ENCODE results near the gene SLC28A2.
"Not testable (repeated sequence)": the region's sequence is repeated elsewhere in the genome, so short reads cannot be mapped to it uniquely, and the experiment has no call there.

SLC28A2 gene

GRCh38 chr15:45265506-45265905 is 13.5 kb downstream of the SLC28A2 start:
- DNase-seq, result no peak

GRCh38 chr15:45268135-45268534 is 16.1 kb downstream of the SLC28A2 start:
- DNase-seq, result no peak

GRCh38 chr15:45274636-45275380 is 22.8 kb downstream of the SLC28A2 start:
- no peak for DNase-seq

- DNase-seq, result peak; percentile 2
Observed at GRCh38 chr15:45276831-45277230, 24.8 kb downstream of the SLC28A2 start.

- DNase-seq, result peak; percentile 92
Observed at GRCh38 chr15:45279024-45279698, 27.1 kb downstream of the SLC28A2 start.

- no peak for DNase-seq
Observed at GRCh38 chr15:45285413-45285812, 33.4 kb downstream of the SLC28A2 start.

GRCh38 chr15:45287390-45287956 is 35.4 kb downstream of the SLC28A2 start:
- DNase-seq, result no peak

GRCh38 chr15:45288947-45289346 is 36.9 kb downstream of the SLC28A2 start:
- no peak for DNase-seq

- DNase-seq, result no peak
Observed at GRCh38 chr15:45291822-45292582, 40.0 kb downstream of the SLC28A2 start.

- DNase-seq, result not testable (repeated sequence)
Observed at GRCh38 chr15:45293326-45293725, 41.3 kb downstream of the SLC28A2 start.

GRCh38 chr15:45298964-45299378 is 46.9 kb downstream of the SLC28A2 start:
- not testable (repeated sequence) for DNase-seq

GRCh38 chr15:45304711-45305110 is 52.7 kb downstream of the SLC28A2 start:
- no peak for DNase-seq

- DNase-seq, result no peak
Observed at GRCh38 chr15:45306105-45306504, 54.1 kb downstream of the SLC28A2 start.

- no peak for DNase-seq
Observed at GRCh38 chr15:45307230-45307924, 55.3 kb downstream of the SLC28A2 start.

GRCh38 chr15:45314117-45314516 is 62.1 kb downstream of the SLC28A2 start:
- DNase-seq, result not testable (repeated sequence)

GRCh38 chr15:45314960-45315359 is 62.9 kb downstream of the SLC28A2 start:
- DNase-seq, result no peak

GRCh38 chr15:45319472-45320214 is 67.6 kb downstream of the SLC28A2 start:
- no peak for DNase-seq

GRCh38 chr15:45320581-45321205 is 68.7 kb downstream of the SLC28A2 start:
- no peak for DNase-seq

GRCh38 chr15:45326280-45326679 is 74.2 kb downstream of the SLC28A2 start:
- DNase-seq, result no peak

- DNase-seq, result no peak
Observed at GRCh38 chr15:45326741-45327140, 74.7 kb downstream of the SLC28A2 start.

Measured in NCI-H526 treated with DMSO at 0.1 percent for 48 hours (cell line).